Caco-2 (cell line): Measurements from ENCODE around the gene CCL1. TPM values are rescaled to one million over a fixed set of nuclear protein-coding genes. Genes with fewer than 3 reads are reported as not detected.
"Not testable (repeated sequence)": the region's sequence is repeated elsewhere in the genome, so short reads cannot be mapped to it uniquely, and the experiment has no call there.

Experiments used
- BruUV-seq: library from RNA; stranded (reverse); fragments of 400-500 nt; replicated peaks from 2 replicates; lab custom pipeline; 2021; lab: Mats Ljungman, UMichigan
- CTCF ChIA-PET: fragments of 300-600 bp; sonication (Branson Sonifier 250); formaldehyde crosslinking; loops from one replicate; lab custom pipeline; 2022; ENCODE audit warnings: antibody characterized with exemption; lab: Charles Lee
- POLR2A ChIA-PET: fragments of 300-600 bp; sonication (Branson Sonifier 250); formaldehyde crosslinking; loops from one replicate; lab custom pipeline; 2022; ENCODE audit warnings: antibody characterized with exemption; lab: Charles Lee
- DNase-seq, 2 experiments: peaks; one replicate each; pipeline versions ENCODE4 v3.0.0 to v3.0.0-alpha.2; 2020 to 2022
- H3K27me3 ChIP-seq: replicated peaks from 2 replicates; pipeline ENCODE4 v1.6.0; 2011; ENCODE audit warnings: low read length; ENCODE audit not compliant: control insufficient read depth, insufficient read depth
- H3K36me3 ChIP-seq: 2 replicates; pipeline ENCODE4 v1.5.1; 2011; ENCODE audit warnings: low read length; ENCODE audit not compliant: control insufficient read depth, insufficient read depth
- H3K4me1 ChIP-seq: fragments of 250-450 bp; sonication (Bioruptor Pico); 2 replicates; pipeline ENCODE4 v1.5.1; 2020; ENCODE audit warnings: mild to moderate bottlenecking
- H3K4me3 ChIP-seq: 2 replicates; pipeline ENCODE4 v1.5.1; 2011; ENCODE audit warnings: low read depth, mild to moderate bottlenecking, control low read depth, low read length
- H3K9me3 ChIP-seq: fragments of 250-450 bp; sonication (Bioruptor Pico); 2 replicates; pipeline ENCODE4 v1.5.1; 2020; ENCODE audit warnings: mild to moderate bottlenecking, moderate library complexity
- H3K27ac Mint-ChIP-seq: one replicate; pipeline ENCODE4 v1.8.0; 2022; ENCODE audit warnings: mixed read lengths; ENCODE audit not compliant: unreplicated experiment
- H3K27me3 Mint-ChIP-seq: one replicate; pipeline ENCODE4 v1.8.0; 2022; ENCODE audit warnings: mixed read lengths; ENCODE audit not compliant: insufficient read depth, unreplicated experiment
- H3K36me3 Mint-ChIP-seq: one replicate; pipeline ENCODE4 v1.8.0; 2022; ENCODE audit warnings: mild to moderate bottlenecking, mixed read lengths; ENCODE audit not compliant: insufficient read depth, unreplicated experiment
- H3K4me1 Mint-ChIP-seq: one replicate; pipeline ENCODE4 v1.8.0; 2022; ENCODE audit warnings: low read depth, mixed read lengths; ENCODE audit not compliant: unreplicated experiment
- H3K4me3 Mint-ChIP-seq: one replicate; pipeline ENCODE4 v1.8.0; 2022; ENCODE audit warnings: mild to moderate bottlenecking, moderate library complexity, mixed read lengths; ENCODE audit not compliant: unreplicated experiment
- H3K9me3 Mint-ChIP-seq: one replicate; pipeline ENCODE4 v1.8.0; 2022; ENCODE audit warnings: mixed read lengths; ENCODE audit not compliant: unreplicated experiment
- CTCF ChIP-seq, 2 experiments: fragments of 200-600 bp in 1 of 2; IDR thresholded peaks; 1 replicate in 1 of 2; 2 replicates in 1 of 2; pipeline versions ENCODE4 v1.5.1 to v1.8.0; 2011 to 2022; ENCODE audit warnings: antibody characterized with exemption in 1 of 2, control low read depth in 1 of 2, inconsistent platforms in 1 of 2, low read depth in 1 of 2, low read length in 1 of 2, mild to moderate bottlenecking in 1 of 2, moderate library complexity in 1 of 2; ENCODE audit not compliant: insufficient read depth in 1 of 2, severe bottlenecking in 1 of 2, unreplicated experiment in 1 of 2
- intact Hi-C: fragments of 100-400 bp; cut with micrococcal nuclease; formaldehyde crosslinking; loops from one replicate; pipeline ENCODE4 v1.10.0; 2022; ENCODE audit not compliant: unreplicated experiment
- total RNA-seq: library from RNA; stranded (reverse); gene quantifications from 2 replicates; pipeline ENCODE4 v1.2.3, GENCODE V29; 2022

Gene CCL1
- total RNA-seq, 1 experiment from 2014 or later = not detected

GRCh38 chr17:34337701-34338100 lies 25.3 kb downstream of the CCL1 start:
- Mint-ChIP-seq H3K27ac (no peak overlapping the region), H3K4me1 (no peaks in the 10 kb centered on the region), H3K9me3 (peaks cover 6% of the 10 kb centered on the region), H3K27me3 (peaks cover 10% of the 10 kb centered on the region), H3K4me3 (no peak overlapping the region), H3K36me3 (no peaks in the 10 kb centered on the region)
- Histone ChIP-seq H3K27me3 (no peaks in the 10 kb centered on the region), H3K36me3 (no peaks in the 10 kb centered on the region), H3K4me3 (no peak overlapping the region), H3K9me3 (no peaks in the 10 kb centered on the region), H3K4me1 (no peaks in the 10 kb centered on the region)
- TF ChIP-seq CTCF (IDR thresholded peaks at IDR 0.05; ENCODE audit: insufficient read depth in 1 of 2, low read depth in 1 of 2, low read length in 1 of 2, severe bottlenecking in 1 of 2, unreplicated experiment in 1 of 2) = no peak
- intact Hi-C loops = no loop called here
- BruUV-seq = no TSS peak
- no peak for DNase-seq
- ChIA-PET POLR2A (no interaction called here), CTCF (no interaction called here)

GRCh38 chr17:34327580-34327979 lies 35.5 kb downstream of the CCL1 start:
- H3K4me3 Mint-ChIP-seq, DNase-seq, H3K9me3 ChIP-seq, H3K9me3 Mint-ChIP-seq, H3K36me3 Mint-ChIP-seq, H3K27ac Mint-ChIP-seq, intact Hi-C loops, BruUV-seq, H3K4me1 Mint-ChIP-seq, H3K4me3 ChIP-seq, H3K4me1 ChIP-seq, H3K27me3 ChIP-seq, POLR2A ChIA-PET, H3K36me3 ChIP-seq: not testable (repeated sequence)
- CTCF ChIA-PET = interaction anchor here (1.3 kb wide), 1 partner anchor 34 kb away, joined by 3 read pairs; no protein-coding TSS in a partner anchor
- peaks cover 29% of the 10 kb centered on the region for H3K27me3 Mint-ChIP-seq

- H3K27me3 ChIP-seq = no peaks in the 10 kb centered on the region
- intact Hi-C loops = no loop called here
- Mint-ChIP-seq H3K36me3 (no peaks in the 10 kb centered on the region), H3K27ac (no peak overlapping the region), H3K4me3 (no peak overlapping the region), H3K27me3 (peaks cover 12% of the 10 kb centered on the region), H3K4me1 (no peaks in the 10 kb centered on the region), H3K9me3 (no peaks in the 10 kb centered on the region)
- ChIA-PET CTCF (no interaction called here), POLR2A (interaction anchor here (0.6 kb wide), 1 partner anchor 132 kb away, joined by 7 read pairs; no protein-coding TSS in a partner anchor)
- H3K9me3 ChIP-seq = no peaks in the 10 kb centered on the region
- no peak overlapping the region for H3K4me3 ChIP-seq
- no peak for DNase-seq
- TF ChIP-seq CTCF (IDR thresholded peaks at IDR 0.05; ENCODE audit: insufficient read depth in 1 of 2, low read depth in 1 of 2, low read length in 1 of 2, severe bottlenecking in 1 of 2, unreplicated experiment in 1 of 2) = no peak
- H3K36me3 ChIP-seq = no peaks in the 10 kb centered on the region
- BruUV-seq = no TSS peak
- no peaks in the 10 kb centered on the region for H3K4me1 ChIP-seq
Measured at GRCh38 chr17:34321964-34322363, 41.1 kb downstream of the CCL1 start.
